Medulla oblongata (tissue), 1 donor: Measurements from ENCODE around the gene HK2.
A peak's percentile ranks its signal among the peaks of the same experiment; 100 is the strongest.
"Not testable (repeated sequence)": the region's sequence is repeated elsewhere in the genome, so short reads cannot be mapped to it uniquely, and the experiment has no call there.

Experiments
- DNase-seq: peaks from one replicate; pipeline ENCODE4 v3.0.0-alpha.2; 2015; ENCODE audit errors: extremely low spot score

HK2 gene

DNA sequence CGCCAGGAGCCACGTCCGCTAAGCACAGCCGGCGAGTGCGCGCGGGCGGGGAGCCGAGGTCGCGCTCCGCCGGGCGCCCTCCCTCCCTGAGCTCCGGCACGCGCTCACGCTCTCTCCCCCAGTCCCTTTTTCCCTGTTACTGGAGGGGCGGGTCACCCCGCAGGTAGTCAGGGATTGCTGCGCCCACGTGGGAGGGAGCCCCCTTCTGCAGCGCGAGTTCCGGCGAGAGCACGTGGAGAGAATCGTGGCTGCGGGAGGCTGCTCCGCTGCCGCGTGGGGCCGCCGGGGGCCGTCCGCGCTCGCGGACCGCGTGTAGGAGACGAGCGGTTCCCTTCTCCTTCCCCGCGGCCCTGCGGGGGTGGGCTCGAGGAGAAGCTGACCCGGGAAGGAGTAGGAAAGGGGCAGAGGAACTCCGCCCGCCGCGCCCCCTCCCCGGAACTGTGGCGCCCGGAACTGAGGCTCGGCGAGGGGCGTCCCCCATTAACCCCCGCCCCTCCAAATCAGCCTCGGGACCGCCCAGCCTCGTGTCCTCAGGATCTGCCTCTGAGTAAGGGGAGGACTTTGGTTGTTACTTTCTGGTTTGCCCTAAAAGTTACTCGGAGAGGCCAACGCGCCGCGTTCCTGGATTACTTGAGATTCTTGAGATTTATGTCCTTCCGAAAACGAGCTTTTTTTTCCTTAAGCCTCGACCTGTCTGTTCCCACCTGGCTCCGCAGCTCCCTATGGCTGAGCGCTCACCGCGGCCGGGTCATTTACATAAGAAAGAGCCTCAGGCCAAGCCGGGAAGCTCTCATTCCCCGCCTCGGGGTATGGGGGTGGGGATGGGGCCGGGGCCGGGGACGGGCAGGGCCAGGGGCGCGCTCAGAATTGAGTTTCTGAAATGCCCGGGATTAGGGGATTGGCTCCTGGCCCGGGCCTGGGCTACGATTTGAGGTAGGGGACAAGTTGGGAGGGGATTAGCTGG, 1.1 kb downstream of the HK2 start:
- DNase-seq: no peak

DNA sequence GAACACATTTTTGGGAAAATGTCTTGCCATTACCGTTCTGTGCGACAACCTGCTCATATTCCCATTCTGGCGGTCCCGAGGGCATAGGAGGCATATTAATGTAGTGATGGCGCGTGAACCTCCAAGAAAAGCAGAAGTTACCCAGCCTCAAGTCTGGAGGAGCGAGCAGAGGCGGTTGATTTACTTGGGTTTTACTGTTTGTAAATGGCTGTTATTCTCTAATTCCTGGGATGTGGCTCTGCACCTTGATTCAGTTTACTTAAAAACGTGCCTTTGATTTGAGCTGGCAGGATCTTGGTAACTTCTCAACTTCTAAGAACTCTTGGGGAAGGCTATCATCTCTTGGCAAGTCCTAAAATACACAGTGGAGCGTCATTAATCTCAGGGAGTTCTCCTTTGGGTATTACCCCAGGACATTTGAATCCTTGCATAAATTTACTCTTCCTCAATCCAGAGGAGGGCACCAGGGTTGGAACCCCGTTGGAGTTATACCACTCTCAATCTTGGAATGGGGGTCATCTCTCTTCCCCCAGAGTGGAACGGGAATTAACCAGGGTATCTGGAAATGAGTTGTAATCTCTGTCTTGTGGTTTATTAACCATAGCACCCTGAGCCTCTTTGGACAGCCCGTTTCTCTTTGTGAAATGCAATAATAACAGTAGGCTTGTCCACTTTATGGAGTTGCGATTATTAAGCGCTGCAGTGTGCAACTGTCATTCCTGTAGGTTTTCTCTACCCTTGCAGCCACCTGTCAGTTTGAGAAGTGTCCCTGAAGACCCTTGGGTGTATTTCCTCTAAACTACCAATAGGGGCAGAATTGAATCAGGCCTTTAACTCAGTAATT, 2.1 kb downstream of the HK2 start:
- peak; percentile 64 for DNase-seq

DNA sequence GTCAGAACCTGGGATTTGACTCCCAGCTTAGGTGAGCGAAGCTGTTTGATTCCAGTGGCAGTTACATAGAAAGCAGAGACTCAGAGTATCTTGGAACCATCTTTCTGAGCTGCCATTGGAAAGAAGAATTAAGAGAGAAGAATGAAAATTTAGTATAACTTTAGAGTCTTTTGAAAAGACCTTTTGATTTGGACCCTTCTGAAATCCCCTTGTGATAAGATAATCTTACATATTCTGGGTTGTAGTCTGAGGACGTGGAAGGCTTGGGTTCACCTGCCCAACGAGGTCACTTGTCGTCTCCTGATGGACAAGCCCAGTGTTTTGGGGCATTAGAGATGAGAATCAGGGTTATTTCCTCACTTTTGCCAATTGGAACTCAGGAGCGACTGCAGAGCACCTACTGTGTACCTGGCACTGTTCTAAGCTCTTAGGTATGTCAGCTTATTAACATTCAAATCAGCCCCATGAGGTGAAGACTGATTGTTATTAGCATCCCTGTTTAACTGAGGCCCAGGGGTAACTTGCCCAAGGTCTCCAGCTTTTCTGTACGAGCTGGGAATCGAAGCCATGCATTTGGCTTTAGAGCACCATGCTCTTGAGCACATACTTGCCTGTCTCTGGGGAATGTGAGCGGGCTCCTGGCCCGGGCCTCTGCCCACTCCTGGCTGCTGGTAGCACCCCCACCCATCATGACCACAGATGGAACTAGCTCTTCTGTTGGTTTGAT, 2.9 kb downstream of the HK2 start:
- no peak for DNase-seq

DNA sequence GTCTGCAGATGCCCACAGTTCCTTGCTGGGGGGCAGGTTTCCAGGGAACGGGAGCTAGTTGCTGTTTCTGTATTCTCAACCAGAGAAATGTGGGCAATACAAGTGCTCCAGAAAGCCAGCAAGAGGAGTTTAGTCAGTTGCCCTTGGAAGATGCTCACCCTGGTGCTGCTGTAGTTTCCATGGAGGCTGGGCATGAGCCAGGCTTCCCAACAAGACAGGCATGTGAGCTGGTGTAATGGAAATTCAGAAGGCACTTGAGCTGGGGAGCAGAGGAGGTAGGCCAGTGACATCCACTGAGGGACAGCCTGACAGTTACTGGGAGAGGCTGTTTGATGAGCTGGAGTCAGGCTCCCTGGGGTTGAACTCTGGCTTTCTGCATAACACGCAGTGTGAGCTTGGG, 7.7 kb downstream of the HK2 start:
- peak; percentile 70 for DNase-seq

DNA sequence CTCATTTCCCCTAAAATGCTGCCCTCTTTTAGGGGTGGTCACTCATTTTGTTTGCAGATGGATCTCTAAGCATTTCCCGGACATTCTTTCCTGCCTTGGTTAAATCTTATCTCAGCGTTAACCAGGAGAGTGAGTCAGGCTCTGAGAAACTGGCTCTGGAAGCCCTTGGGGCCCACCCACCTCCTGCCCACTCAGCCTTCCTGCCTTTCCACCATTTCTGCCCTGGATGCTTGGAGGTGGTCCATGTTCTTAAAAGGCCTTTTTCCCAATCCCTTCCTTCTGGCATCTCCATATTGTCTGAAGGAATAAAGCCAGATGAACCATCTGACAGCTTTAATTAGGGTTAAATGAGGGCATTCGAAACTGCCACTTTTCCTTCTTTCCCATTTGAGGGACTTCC, 9.5 kb downstream of the HK2 start:
- DNase-seq: no peak

DNA sequence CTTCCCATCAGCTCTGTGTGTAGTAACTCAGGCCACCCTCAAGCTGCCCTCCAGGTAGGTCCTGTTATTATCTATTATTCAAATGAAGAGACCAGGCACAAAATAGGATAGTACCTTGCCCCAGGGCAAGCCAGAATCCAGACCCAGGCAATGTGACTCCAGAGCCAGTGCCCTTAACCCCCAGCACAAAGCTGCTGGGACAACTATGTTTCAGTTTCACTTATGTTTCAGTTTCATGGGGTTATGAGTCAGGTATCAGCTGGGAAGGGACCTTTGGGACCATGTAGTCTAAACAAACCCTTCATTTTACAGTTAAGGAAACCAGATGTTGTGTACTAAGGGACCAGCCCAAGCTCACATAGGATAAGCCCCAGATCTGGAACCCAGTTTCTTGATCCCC, 10.0 kb downstream of the HK2 start:
- DNase-seq: no peak

DNA sequence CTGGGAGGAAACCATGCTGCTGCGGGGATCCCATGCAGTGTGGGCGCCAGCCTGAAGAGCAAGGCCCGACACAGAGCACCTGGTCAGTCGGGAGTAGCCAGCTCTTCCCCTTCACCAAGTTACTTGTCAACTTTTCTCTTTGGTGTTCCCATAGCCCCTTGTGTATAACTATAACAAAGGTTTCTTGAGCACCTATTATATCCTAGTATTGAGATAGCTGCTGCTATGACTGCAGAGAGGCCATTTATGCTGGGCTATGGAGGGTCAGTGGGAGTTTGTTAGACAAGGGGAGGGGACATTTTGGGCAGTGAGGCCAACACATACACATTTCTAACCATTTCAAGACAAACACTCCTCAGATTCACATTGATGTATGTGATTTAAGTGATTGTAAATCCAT, 10.8 kb downstream of the HK2 start:
- DNase-seq: no peak

DNA sequence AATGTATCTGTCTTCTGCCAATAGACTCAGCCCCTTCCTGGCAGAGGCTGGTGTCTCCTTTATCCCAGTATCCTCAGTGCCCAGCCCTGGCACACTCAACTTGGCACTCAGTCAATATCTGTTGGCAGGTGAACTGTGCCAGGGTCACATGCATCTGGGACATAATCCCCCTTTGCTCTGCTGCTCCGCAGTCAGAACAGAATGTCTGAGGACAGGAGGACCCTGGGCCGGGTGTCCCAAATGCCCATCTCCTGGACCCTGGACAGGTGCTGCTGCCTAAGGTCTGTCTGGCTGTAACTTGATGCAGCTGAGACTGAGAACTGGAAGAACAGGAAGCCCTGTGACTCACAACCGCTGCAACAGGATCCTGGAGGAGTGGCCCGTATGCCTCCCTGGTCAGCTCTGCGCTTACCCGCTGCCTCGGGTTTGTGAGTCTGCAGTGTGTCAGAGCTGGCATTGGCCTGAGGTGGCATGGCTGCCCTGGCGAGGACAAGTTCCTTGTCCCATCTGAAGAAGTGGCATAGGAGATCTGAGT, 11.4 kb downstream of the HK2 start:
- peak; percentile 78 for DNase-seq

DNA sequence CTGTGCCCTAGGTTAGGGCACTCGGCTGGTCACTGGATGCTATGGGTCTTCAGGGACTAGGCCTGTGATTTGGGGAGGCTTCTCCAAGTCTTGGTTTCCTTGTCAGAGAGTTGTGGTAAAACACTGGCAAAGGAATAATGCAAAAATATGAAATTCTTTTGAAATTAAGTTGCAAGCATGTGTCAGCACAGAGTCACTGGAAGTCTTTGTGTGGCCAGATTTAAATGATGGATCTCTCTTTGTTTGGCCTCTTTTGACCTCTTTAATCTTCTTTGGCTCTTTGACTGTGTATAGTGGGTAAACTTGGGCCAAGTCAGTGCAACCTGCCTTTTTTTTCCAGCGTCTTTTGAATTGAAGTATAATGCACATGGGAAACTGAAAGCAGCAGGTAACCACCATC, 12.1 kb downstream of the HK2 start:
- no peak for DNase-seq

DNA sequence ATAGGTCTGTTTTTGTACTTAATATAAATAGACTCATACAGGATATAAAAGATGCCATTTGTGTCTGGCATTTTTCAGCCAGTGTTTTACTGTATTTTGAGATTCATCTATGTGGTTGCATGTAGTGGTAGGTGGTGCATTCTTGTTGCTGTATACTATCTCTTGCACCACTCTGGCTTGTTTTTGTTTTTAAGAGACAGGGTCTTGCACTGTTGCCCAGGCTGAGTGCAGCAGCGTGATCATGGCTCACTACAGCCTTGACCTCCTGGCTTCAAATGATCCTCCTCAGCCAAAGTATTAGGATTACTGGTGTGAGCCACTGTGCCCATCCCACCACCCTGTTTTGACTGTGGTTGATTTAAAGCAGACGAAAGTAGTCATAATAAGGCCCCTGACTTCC, 12.6 kb downstream of the HK2 start:
- DNase-seq: no peak

DNA sequence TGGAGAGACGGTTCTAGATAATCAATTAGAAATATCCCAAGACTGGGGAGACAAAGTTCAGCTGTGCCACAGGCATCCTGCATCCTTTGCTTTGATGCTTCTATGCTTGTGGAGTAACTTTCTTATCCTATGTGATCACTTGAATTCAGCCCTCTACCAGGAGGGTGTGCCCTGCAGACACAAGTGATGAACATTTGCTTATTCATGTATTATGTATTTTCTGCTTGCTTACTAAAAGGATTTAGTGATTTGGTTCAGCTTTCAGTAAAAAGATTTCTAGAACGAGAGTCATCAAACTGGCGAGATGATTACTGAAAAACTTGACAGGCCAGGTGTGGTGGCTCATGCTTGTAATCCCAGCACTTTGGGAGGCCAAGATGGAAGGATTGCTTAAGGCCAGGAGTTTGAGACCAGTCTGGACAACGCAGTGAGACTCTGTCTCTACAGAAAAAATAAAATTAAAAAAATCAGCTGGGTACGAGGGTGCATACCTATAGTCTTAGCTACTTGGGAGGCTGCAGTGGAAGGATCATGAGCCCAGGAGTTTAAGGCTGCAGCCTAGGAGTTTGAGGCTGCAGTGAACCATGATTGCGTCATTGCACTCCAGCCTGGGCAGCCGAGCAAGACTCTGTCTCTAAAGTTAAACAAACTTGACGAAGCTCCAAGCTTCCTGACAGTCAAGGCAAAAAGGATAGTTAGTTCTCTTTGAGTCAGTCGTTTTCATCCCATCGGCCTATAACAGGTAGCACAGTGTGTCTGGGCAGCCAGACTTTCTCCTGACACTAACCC, 13.3 kb downstream of the HK2 start:
- no peak for DNase-seq

DNA sequence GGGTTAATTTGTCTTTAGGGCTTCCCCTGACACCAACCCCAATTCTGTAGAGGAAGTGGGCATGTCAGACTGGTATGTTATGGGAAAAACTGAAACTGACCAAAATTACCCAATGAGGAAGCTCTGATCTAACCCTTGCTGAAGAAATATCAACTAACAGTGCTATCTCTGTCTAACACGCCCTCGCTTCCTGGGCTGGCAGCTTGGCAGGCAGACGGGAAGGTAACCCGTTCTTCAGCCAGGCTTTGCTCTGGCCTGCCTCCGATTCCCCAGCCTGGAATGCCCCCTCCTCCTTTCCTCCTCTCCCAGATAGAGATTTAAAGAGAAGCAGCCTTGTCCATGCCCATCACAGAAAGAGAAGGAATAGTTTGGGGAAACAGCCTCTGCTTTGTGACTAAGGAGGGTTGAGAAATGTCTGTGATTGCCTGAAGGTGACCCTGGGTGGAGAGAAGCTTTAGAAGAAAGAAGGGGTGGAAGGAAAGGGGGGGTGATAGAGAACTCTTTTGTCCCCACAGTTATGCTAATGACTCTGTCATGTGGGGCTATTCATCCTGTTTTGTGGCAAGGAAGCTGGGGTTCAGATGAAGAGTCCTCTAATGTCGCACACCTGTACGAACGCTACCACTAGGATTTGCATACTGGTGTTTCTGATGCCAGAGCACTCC, 15.4 kb downstream of the HK2 start:
- DNase-seq: peak; percentile 82

DNA sequence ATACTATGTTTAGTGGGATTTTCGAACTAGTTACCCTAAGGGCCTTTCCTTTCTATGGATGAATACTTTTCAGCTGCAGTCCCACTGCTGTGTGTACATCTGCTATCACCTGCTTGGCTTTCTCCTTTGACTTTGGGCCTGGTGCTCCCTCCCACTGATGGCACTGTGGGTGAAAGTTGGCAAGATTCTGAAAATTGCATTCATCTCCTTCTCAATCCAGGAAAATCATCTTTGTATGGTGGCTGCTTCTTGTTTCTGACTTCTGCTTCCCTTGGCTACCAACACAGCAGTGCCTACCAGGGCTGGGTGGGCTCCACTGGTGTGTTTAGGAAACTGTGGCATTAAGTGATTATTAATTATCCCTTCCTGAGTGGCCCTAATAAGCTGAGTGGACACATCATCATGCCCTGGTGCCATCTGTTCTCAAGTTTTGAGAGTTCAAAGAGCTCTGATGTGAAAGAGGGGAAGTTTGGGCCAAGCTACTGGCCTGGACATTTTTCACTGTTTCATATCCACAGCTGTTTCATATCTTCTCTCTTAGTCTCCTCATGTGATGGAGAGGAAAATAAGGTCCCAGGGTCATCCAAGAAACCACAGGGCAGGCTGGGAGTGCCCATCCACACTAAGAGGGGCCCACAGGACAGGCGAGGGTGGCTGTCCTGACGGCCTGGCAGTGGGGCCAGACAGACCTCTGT, 16.7 kb downstream of the HK2 start:
- no peak for DNase-seq

DNA sequence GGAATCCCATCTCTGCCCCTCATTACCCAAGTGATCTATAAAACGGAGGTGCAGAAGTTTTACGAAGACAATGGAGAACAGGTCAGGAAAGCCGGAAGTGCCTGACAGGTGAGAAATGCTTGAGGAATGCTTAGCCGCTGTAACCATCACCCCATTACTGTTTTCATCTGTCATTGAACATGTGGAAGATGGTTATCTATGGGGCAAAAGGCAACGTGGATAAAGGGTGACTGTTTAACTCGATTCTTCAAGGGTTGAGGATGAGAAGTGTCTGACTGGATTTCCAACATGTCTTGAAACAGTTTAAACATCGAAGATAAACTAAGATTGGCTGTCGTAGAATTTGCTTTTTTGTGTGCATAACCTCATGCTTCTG, 17.3 kb downstream of the HK2 start:
- no peak for DNase-seq

DNA sequence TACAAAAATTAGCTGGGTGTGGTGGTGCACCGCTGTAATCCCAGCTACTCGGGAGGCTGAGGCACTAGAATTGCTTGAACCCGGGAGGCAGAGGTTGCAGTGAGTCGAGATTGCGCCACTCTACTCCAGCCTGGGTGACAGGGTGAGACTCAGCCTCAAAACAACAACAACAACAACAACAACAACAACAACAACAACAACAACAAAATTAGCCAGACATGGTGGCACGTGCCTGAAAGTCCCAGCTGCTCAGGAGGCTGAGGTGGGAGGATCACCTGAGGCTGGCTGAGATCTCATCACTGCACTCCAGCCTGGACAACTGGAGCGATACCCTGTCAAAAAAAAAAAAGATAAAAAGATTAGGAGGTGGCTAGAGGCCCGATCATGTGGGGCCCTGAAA, 19.4 kb downstream of the HK2 start:
- not testable (repeated sequence) for DNase-seq

DNA sequence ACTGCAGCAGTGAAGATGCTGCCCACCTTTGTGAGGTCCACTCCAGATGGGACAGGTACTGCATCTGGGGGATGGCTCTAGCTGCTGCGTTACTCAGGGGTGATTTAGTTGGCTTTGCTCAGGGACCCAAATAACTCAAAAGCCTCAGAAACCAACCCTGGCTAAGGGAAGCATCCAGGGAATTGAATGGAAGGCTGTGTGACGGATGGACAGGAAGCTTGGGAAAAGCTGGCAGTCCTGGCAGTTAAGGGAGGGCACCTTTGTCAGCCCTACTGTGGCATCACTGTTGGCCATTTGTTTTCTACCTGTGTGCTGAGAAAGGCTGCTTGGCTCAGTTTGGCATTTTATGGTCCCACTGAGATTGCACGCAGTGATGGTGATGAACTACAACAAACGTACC, 20.5 kb downstream of the HK2 start:
- DNase-seq: no peak

DNA sequence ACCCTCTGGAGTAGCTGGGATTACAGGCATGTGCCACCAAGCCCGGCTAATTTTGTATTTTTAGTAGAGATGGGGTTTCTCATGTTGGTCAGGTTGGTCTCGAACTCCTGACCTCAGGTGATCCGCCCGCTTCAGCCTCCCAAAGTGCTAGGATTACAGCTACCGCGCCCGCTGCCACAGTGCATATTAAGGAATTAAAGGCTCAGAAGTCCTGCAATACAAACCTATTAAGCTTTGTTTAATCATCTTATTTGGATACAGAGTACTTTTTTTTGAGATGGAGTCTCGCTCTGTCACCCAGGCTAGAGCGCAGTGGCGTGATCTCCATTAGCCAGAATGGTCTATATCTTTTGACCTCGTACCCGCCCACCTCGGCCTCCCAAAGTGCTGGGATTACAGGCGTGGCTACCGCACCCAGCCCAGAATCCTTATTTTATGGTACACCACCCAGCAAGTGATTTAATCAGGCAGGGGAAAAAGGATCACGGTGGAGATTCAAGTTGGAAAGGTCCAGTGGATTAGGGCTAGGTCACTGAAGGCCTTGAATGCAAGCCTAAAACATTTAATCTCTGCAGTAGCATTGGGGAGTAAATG, 21.3 kb downstream of the HK2 start:
- not testable (repeated sequence) for DNase-seq

DNA sequence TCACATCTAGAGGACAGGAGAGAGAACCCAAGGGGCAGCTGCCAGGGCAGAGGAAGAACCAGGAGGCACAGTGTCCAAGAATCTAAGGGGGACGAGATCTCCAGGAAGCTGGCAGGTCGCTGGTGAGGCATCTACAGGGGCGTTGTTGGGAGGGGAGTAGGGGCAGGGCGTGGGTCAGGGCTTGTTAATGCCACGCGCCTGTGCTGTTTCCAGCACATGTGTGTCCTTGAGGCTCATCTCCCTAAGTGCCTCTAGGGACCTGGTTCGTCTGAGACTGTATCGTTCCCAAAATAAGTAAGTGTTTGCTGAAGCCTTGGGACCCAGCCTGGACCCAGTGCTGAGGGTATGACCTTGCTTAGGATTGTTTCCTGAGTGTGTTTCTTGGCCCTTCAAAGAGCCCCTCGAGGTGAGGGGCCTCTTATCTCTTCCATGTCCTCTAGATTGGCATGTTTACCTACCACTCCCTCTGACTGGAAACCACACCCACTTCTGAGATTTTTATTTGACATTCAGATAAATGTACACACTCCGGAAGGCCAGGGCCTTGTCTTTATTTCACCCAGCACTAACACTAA, 22.2 kb downstream of the HK2 start:
- DNase-seq: no peak

DNA sequence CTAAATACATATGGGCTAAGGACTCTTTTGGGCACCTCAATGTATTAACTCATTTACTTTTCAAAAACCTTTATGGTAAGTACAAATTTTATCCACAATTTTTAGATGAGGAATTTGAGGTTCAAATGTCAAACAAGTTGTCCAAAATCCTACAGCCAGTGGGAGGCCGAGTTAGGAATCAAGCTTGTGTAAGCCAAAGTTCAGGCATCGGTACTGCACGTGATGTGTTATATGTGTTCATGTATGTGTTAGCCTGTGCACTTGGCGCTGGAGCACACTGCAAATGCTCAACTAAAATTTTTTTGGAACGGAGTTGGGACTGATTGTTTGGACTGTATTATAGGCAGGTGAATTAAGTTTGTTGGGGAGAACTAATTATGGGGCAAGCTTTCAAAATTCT, 22.7 kb downstream of the HK2 start:
- DNase-seq: no peak
